22Rv1 (cell line): Measurements from ENCODE around the gene CCM2.

Source experiments
- CTCF ChIP-seq: fragments of 450-650 bp; IDR thresholded peaks from 2 replicates; pipeline ENCODE4 v1.5.1; 2017; ENCODE audit warnings: mild to moderate bottlenecking
- ZFX ChIP-seq: fragments of 450-650 bp; IDR thresholded peaks from 2 replicates; pipeline ENCODE4 v1.6.1; 2017; ENCODE audit warnings: antibody characterized with exemption, borderline replicate concordance

- no peak for TF ChIP-seq CTCF
- no peak for TF ChIP-seq ZFX
These were observed 82.2 kb downstream of the CCM2 start for GRCh38 chr7:45082031-45082830.
